GM19351 (cell line): ENCODE data around the gene MLLT3.

Experiments
- ATAC-seq: cut with Tn5 transposase; IDR thresholded peaks from one replicate; pipeline ENCODE4 v1.9.1; 2021; ENCODE audit warnings: mild to moderate bottlenecking, moderate library complexity; ENCODE audit not compliant: unreplicated experiment

Gene MLLT3

GRCh38 chr9:20436476-20437195 is 185.7 kb downstream of the MLLT3 start:
- ATAC-seq = no peak

GRCh38 chr9:20428976-20429375 is 193.3 kb downstream of the MLLT3 start:
- ATAC-seq = no peak

DNA sequence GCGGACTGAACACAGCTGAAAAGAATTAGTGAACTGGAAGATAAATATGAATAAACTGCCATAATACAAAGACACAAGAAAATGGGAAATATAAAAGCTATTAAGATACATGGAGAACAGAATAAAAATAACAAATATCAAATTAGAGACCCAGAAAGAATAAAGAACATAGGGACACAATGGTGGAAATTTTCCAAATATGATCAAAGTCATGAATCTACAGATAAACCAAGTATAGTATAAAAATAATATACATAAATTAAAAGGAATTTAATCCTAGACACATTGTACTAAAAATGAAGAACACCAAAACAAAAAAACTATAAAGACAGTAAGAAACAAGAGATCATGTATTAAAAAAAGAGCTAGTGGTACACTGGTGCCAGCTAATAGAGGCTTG is 194.9 kb downstream of the MLLT3 start:
- ATAC-seq = no peak

DNA sequence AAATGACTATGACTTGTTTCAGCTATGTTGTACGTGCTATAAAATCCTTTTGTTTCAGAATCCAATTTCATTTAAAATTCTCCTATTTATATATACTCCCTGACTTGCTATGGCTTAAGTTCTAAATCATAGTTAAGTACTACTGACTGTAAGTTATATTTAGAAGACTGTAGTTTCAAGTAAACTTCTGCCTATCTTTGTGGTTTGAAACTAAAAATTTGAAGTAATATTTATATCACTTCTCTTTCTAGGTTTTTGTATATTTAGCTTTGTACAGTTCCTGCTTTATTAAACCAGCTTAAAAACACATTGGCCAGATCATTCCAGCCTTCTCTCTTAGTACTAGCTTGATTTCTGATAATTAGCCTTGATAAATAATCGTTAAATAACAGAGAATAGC is 196.3 kb downstream of the MLLT3 start:
- peak; percentile 82 for ATAC-seq

DNA sequence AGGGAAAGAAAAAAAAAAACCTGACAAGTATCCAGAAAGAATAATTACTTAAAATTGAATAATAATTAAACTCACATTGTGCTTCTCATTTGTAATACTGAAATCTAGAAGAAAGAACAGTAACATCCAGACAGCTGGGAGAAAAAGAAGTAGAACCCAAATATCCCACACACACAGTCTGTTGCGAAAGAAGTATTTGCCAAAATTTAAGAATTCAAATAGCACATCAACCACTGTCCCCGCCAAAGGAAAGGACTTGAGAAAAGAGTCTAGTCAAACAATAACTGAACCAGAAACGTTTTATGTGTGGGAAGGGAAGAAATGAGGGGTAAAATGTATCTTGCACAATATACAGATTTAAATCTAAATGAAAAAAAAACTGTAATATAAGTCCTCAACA is 202.8 kb downstream of the MLLT3 start:
- ATAC-seq = no peak

- ATAC-seq = no peak
Measured at GRCh38 chr9:20418485-20418884, 203.8 kb downstream of the MLLT3 start.

GRCh38 chr9:20417373-20418080 is 204.8 kb downstream of the MLLT3 start:
- no peak for ATAC-seq

- ATAC-seq = no peak
Measured at GRCh38 chr9:20414150-20414549, 208.1 kb downstream of the MLLT3 start.

DNA sequence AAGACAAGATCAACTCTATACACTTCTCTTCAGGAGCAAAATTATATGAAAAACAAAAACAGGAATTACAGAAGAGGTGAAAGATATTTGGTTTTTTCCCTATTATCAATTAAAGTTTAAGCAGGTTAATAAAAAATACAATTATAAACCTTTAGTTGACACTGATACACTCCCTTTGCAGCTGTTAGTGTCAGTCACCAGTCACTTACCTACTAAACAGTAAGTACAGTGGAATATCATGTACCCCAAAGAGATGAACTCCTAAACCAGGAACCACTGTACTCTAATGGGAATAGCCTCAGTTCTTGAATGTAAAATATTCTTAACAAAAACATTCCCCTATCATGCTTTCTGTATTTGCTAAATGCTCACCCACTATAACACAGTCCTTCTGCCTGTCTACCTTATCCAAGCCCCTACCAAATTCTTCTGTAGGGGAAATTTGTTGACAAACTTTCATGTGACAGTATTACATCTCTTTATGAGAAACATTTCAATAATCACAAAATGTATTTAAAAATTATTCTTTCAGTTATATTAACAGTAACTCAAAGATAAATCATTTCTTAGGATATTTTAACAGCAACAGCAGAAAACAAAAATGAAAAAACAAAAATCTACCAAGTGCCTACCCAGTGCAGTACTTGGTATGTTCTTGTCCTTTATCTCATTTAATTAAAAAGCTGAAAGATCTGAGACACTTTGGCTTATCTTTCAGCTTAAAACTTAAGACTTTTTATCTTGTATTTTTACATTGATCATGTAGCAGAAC is 212.8 kb downstream of the MLLT3 start:
- ATAC-seq = no peak

GRCh38 chr9:20408513-20408912 is 213.8 kb downstream of the MLLT3 start:
- ATAC-seq = no peak

GRCh38 chr9:20407013-20407412 is 215.3 kb downstream of the MLLT3 start:
- ATAC-seq = no peak

DNA sequence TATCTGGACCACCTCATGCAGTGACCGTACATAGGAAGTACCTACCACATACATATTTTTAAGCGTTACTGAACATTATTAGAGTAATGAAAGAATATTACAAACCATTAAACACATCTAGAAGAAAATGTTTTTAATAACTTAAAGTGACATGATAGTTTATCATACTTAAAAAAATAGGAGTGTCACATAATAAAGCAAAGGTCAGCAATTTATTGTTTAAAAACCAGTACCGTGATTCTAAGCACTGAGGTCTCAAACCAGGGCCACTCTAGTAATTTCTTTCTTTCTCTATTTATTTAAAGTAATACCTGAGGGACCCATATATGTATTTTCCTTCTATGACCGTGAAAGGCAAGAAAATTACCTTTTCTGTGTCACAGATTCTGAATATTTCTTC is 216.0 kb downstream of the MLLT3 start:
- ATAC-seq = no peak

DNA sequence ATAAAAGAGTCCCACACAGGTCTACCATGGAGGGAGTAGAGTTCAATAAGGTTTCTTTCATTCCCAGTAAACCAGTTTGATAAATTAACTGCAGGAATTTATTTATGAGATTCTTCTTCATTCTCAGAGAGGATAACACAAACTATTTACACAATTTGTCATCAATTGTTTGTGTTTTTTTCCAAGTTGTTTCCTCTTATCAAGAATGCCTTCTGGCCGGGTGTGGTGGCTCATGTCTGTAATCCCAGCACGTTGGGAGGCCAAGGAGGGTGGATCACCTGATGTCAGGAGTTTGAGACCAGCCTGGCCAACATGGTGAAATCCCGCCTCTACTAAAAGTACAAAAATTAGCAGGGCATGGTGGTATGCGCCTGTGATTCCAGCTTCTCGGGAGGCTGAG is 216.7 kb downstream of the MLLT3 start:
- ATAC-seq = no peak

DNA sequence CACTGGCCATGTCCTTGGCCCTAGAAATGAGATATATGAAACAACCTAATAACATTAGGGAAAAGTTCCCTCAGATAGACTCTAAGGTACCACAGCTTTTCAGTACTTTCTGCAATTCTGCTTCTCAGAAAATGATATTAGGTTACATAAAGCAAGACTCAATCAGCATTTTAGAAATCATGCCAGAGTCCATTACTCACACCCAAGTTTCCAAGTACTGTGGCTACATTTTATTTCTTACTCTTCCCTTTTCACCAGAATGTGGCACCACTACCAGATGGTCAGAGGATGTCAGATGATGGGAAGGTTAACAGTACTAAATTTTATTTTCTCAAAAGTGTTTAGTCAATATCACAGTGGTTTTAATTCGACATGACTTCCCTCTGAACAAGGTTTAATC is 217.2 kb downstream of the MLLT3 start:
- ATAC-seq = no peak

DNA sequence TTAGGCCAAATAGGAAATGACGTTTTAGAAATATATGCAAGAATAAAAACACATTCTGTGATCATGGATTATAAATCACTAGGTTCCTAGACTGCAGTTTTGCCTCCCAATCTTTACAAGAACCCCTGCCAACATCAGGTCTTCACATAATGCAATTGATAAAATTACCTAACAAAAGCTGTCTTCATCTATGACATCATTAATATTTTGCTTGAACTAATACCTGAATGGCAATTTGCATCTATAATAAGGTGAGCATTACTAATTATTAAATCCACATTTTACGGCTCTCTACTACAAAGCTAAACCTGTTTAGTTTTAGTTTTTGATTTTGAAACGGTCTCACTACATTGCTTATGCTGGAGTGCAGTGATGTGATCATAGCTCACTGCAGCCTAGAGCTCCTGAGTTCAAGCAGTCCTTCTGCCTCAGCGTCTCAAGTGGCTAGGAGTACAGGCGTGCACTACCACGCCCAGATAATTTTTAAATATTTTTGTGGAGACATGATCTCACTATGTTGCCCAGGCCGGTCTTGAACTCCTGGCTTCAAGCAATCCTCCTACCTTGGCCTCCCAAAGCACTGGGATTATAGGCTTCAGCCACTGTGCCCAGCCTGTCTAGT is 218.0 kb downstream of the MLLT3 start:
- ATAC-seq = no peak

DNA sequence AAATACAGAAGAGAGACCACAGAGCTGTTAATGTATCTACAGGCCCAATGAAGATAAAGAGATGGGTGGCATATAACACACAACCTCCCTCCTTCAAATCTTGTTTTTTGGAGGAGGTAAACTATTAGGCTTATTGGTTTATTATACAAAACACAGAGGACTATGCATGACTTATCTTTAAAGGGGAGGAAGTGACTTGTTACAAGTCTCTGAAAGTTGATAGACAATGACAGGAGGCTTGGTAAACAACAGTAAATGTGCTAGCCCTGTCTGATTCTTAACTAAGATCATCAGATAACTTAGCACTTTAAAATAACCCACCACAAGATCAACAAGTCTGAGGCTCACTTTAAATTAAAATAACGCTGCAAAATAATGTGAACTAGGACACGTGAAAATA is 219.0 kb downstream of the MLLT3 start:
- no peak for ATAC-seq

DNA sequence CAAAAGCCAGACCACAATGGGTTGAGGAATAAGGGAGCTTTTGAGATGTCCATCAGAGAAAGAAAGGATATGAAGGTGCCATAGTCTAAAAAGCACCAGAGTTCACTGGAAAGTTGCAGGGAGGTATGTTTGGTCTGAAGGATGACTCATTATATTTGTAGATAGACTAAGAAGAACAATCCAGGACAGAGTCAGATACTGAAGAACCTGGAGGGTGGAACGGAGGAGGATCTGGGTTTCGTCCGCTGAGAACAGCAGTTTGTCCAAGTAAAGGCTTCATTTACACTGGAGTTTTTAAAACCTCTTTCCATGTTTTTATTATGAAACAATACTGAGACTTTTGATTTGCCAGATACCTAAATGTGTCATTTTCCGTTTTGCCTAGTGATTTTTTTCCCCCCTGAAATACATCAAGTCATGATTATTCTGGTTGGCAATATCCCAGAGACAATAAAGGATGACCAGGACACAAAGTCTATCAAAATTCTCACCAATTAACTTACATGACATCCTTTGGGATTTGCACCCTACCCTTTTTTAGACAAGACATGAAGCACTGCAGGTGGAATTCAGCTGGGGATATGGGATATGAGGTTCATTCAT is 219.9 kb downstream of the MLLT3 start:
- no peak for ATAC-seq

DNA sequence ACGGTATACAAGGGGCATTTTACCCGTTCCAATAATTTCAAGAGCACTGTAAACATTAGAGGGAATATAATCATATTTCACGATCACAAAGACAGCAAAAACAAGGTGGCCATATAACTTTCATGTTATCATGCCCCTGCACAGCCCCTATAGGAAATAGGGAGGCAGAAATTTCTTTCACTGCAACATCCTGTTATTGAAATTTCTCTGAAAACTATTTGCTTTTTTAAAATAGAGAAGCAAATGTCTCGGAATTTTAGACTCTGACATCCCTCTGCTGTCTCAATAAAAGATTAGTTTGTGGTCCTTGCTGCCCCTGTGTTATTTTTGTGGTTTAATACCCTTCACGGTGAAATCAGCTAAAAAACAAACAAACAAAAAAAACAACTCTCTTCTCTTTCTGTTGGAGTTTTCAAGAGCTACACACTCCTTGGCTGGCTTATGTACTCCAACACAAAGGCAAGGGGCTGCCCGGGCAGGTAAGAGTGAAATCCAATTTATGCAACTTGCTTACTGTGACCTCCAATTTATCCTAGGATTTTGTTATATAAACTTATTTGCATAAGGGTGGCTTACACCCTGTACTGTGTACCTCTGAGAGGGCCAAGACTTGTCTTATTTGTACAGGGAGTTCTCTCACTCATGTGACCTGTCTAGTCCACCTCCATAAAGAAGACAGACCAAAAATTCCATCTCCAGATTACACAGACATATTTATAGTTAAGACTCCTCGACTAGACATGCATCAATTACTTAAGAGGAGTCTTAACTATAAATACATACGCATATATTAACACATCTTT is 223.6 kb downstream of the MLLT3 start:
- no peak for ATAC-seq

- ATAC-seq = peak; percentile 56
Measured at GRCh38 chr9:20397348-20397747, 225.0 kb downstream of the MLLT3 start.

DNA sequence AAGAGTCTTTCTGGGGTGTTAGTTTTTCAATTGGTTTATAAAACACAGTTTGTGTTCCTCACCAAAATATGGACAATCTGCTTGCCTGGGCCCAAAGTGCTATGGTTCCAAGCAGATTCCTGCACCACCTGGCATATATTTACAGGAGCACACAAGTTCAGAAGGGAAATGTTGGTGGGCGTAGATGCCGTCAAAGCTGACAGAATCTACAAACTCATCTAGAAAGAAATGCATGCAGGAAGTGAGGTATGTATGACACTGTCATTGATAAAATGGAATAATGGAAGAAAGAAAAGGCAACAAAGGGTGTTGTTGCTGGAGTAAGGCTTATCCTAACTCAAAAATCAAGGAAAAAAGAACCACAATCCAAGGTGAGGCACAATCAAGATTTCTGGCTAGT is 225.8 kb downstream of the MLLT3 start:
- no peak for ATAC-seq
